Panc1 (cell line): ENCODE data around the gene STK16. TPM values are rescaled to one million over a fixed set of nuclear protein-coding genes. Genes with fewer than 3 reads are reported as not detected.

Experiments used
- ATAC-seq: fragments of 200-7000 bp; cut with Tn5 transposase; 2 replicates; pipeline ENCODE4 v1.9.1; 2020; ENCODE audit warnings: mild to moderate bottlenecking, moderate library complexity
- BruUV-seq: library from RNA; stranded (reverse); fragments of 400-500 nt; replicated peaks from 2 replicates; lab custom pipeline; 2021; lab: Mats Ljungman, UMichigan
- CTCF ChIA-PET: fragments of 300-600 bp; sonication (Branson Sonifier 250); formaldehyde crosslinking; loops from one replicate; lab custom pipeline; 2022; ENCODE audit warnings: antibody characterized with exemption; lab: Charles Lee
- POLR2A ChIA-PET: fragments of 300-600 bp; sonication (Branson Sonifier 250); formaldehyde crosslinking; loops from one replicate; lab custom pipeline; 2022; ENCODE audit warnings: antibody characterized with exemption; lab: Charles Lee
- DNase-seq: peaks from one replicate; pipeline ENCODE4 v3.0.0-alpha.2; 2010; ENCODE audit warnings: low read depth, low spot score
- H3K27ac ChIP-seq: 2 replicates; pipeline ENCODE4 v1.5.1; 2011; ENCODE audit warnings: mild to moderate bottlenecking, low read length, inconsistent platforms
- H3K27me3 ChIP-seq: fragments of 200-500 bp; sonication (Bioruptor generic); 2 replicates; pipeline ENCODE4 v1.6.0; 2014; ENCODE audit warnings: low read length, inconsistent platforms; ENCODE audit not compliant: control insufficient read depth, insufficient read depth
- H3K36me3 ChIP-seq: fragments of 200-500 bp; sonication (Bioruptor generic); 2 replicates; pipeline ENCODE4 v1.5.1; 2014; ENCODE audit warnings: inconsistent platforms, mild to moderate bottlenecking, low read length, moderate library complexity; ENCODE audit not compliant: control insufficient read depth, insufficient read depth
- H3K4me1 ChIP-seq: 2 replicates; pipeline ENCODE4 v1.5.1; 2011; ENCODE audit warnings: inconsistent platforms, mild to moderate bottlenecking, low read length, moderate library complexity; ENCODE audit not compliant: control insufficient read depth, insufficient read depth
- H3K4me3 ChIP-seq, 2 experiments: 2 replicates each; pipeline ENCODE4 v1.5.1; 2011 to 2012; ENCODE audit warnings: low read depth in 2 of 2, low read length in 2 of 2, mild to moderate bottlenecking in 2 of 2, inconsistent platforms in 1 of 2, moderate library complexity in 1 of 2
- H3K9me3 ChIP-seq: fragments of 200-500 bp; sonication (Bioruptor generic); 2 replicates; pipeline ENCODE4 v1.5.1; 2014; ENCODE audit warnings: low read depth, mild to moderate bottlenecking, inconsistent platforms, low read length, moderate library complexity; ENCODE audit not compliant: control insufficient read depth, insufficient read depth
- CTCF ChIP-seq: fragments of 450-650 bp; IDR thresholded peaks from 2 replicates; pipeline ENCODE4 v1.5.1; 2017; ENCODE audit warnings: mild to moderate bottlenecking
- POLR2AphosphoS5 ChIP-seq: IDR thresholded peaks from 2 replicates; pipeline ENCODE4 v1.6.1; 2012; ENCODE audit warnings: mild to moderate bottlenecking, low read depth, low read length, moderate library complexity
- REST ChIP-seq, 2 experiments: IDR thresholded peaks; 2 replicates each; pipeline ENCODE4 v1.6.1; 2011 to 2012; ENCODE audit warnings: low read depth in 2 of 2, control low read depth in 1 of 2, low read length in 1 of 2, mild to moderate bottlenecking in 1 of 2, moderate library complexity in 1 of 2; ENCODE audit not compliant: insufficient read depth in 1 of 2
- SIN3A ChIP-seq: IDR thresholded peaks from 2 replicates; pipeline ENCODE4 v1.6.1; 2012; ENCODE audit warnings: low read depth, mild to moderate bottlenecking, low read length, moderate library complexity, borderline replicate concordance; ENCODE audit not compliant: insufficient read depth
- TCF7L2 ChIP-seq: IDR thresholded peaks from 2 replicates; pipeline ENCODE4 v1.6.1; 2011; ENCODE audit warnings: mild to moderate bottlenecking, low read depth, low read length, inconsistent platforms
- in situ Hi-C: cut with HindIII; loops from 2 replicates; pipeline ENCODE4 v1.10.0; 2016; ENCODE audit warnings: low sequenced_read_pairs, low pct_unique_long_range_greater_than_20kb
- intact Hi-C: fragments of 100-400 bp; cut with micrococcal nuclease; formaldehyde crosslinking; loops from one replicate; pipeline ENCODE4 v1.10.0; 2022; ENCODE audit not compliant: unreplicated experiment
- total RNA-seq: library from RNA; stranded (reverse); gene quantifications from one replicate; pipeline ENCODE4 v1.2.1, GENCODE V29; 2021; ENCODE audit not compliant: unreplicated experiment

The STK16 gene
- total RNA-seq, 1 experiment from 2014 or later: 29.9 TPM

- intact Hi-C loops (no loop called here), in situ Hi-C loops (no loop called here)
- H3K4me3 ChIP-seq: peak overlapping the region; percentile 55 to 93
- TF ChIP-seq TCF7L2 (no peak), CTCF (no peak), REST (IDR thresholded peaks at IDR 0.05; ENCODE audit: insufficient read depth in 1 of 2, low read depth in 2 of 2, low read length in 1 of 2) (no peak), SIN3A (no peak), POLR2AphosphoS5 (no peak)
- H3K27me3 ChIP-seq: no peaks in the 10 kb centered on the region
- BruUV-seq: no TSS peak
- ATAC-seq (no peak), DNase-seq (no peak)
- no peaks in the 10 kb centered on the region for H3K9me3 ChIP-seq
- ChIA-PET POLR2A (interaction anchor here (0.5 to 0.6 kb wide), 2 partner anchors 10 to 109 kb away, joined by 3 to 5 read pairs; no protein-coding TSS in a partner anchor), CTCF (no interaction called here)
- peaks cover 16% of the 10 kb centered on the region for H3K4me1 ChIP-seq
- peak overlapping the region; percentile 86 for H3K27ac ChIP-seq
- H3K36me3 ChIP-seq: 0 out of 2 replicates have a peak, but pooled peaks cover 2% of the 10 kb centered on the region
Measured at GRCh38 chr2:219205981-219206327, 39.3 kb upstream of the STK16 start.

- BruUV-seq: TSS peak; percentile 89
- ChIA-PET CTCF (interaction anchor here (0.5 kb wide), 1 partner anchor 8 kb away, joined by 4 read pairs; no protein-coding TSS in a partner anchor), POLR2A (interaction anchor here (0.5 to 0.7 kb wide), 3 partner anchors 10 to 946 kb away, joined by 3 to 6 read pairs (median 5); partner anchors contain the start of gene GPBAR1)
- Histone ChIP-seq H3K36me3 (0 out of 2 replicates have a peak, but pooled peaks cover 2% of the 10 kb centered on the region), H3K27ac (peak within 1 kb of the TSS; percentile 86), H3K27me3 (no peaks in the 10 kb centered on the region), H3K4me1 (peaks cover 16% of the 10 kb centered on the region), H3K4me3 (peak within 1 kb of the TSS; percentile 55 to 93), H3K9me3 (no peaks in the 10 kb centered on the region)
- ATAC-seq (peak; percentile 98), DNase-seq (peak; percentile 57)
- TF ChIP-seq CTCF: no peak
- peak; percentile 39; the same call in 1 of the 2 replicates for TF ChIP-seq TCF7L2
- TF ChIP-seq SIN3A: peak; percentile 62
- TF ChIP-seq POLR2AphosphoS5: peak; percentile 98
- no peak for TF ChIP-seq REST (IDR thresholded peaks at IDR 0.05; ENCODE audit: insufficient read depth in 1 of 2, low read depth in 2 of 2, low read length in 1 of 2)
- intact Hi-C loops (no loop called here), in situ Hi-C loops (no loop called here)
Measured at GRCh38 chr2:219206328-219207133, 38.7 kb upstream of the STK16 start, which contains the start of gene ZFAND2B. ZFAND2B (plus strand) TSS chr2:219206782; CDS start chr2:219206988, 206 bp downstream.
